Pulmonary artery endothelial cell (primary cell): Measurements from ENCODE around the gene ASB8. TPM values are rescaled to one million over a fixed set of nuclear protein-coding genes. Genes with fewer than 3 reads are reported as not detected.

Experiments
- DNase-seq: peaks from one replicate; pipeline ENCODE4 v3.0.0-alpha.2; 2011; ENCODE audit warnings: low read depth, low spot score
- total RNA-seq: library from RNA; depleted of rRNA; stranded (reverse); fragments of >200 nt; gene quantifications from 2 replicates; pipeline ENCODE4 v1.2.3, GENCODE V29; 2014

The ASB8 gene, protein sequence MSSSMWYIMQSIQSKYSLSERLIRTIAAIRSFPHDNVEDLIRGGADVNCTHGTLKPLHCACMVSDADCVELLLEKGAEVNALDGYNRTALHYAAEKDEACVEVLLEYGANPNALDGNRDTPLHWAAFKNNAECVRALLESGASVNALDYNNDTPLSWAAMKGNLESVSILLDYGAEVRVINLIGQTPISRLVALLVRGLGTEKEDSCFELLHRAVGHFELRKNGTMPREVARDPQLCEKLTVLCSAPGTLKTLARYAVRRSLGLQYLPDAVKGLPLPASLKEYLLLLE
- total RNA-seq, result 13.1 and 19.3 TPM in 2 replicates

DNA sequence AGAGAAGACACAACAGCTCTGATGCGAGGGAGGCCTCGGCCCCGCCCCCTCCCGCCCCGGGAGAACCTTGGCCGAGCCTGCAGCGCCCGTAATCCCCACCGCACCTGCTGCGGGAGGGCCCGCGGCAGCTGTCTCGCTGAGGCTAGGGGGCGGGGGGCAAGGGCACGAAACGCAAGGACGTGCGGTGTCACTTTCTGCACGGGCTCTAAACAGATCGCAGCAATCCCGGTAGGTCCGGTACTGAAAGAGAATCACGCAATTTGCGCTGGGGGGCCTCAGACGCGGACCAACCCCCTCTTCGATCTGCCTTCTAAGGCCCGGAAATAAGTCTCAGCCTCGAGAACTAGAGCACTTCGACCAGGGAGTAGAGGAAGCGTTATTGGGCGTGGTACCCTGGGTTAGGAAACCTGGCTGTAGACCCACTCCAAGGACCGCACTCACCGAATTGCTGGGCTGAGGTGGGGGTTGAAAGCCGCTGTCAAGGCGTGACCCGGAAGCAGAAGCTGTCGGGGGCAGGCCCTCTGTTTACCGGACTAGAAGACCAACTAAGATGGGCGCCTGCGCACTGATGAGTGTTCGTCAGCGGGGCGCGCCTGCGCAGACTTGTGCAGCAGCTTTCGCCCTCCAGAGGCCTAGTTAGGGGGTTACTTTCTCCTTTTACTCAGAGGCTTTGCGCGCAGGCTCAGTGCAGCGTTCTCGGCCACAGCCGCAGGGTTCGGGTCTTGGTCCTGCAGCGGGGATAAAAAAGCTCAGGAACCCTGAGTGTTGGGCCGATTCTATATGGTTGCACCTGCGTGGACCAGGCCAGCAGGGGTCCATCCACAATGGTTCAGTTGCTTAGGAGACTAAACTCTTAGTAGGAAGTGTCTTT lies at the start of gene ASB8:
Gene ASB8, minus strand, starts transcription at position 498 of the 871 bp plus-strand sequence. CDS start 4,019 bp downstream, outside the sequence.
- DNase-seq, result peak; percentile 93

DNA sequence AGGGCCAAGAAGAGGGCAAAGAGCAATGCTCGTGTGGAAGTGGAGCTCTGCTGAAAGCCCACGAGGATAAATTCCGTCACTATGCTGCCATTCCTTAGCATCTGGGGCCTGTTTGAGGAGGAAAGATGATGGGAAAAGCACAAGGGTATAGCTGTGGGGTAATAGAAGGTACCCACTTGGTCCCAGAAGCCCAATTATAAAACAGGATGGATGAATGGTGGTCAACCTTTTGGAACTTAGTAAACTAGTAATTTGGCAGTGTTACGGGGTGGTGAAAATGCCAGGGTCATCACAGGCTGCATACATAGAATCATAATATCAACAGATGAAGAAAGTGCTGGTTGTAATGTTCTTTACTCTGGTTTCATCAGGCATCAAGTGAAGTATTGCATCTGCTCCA lies 45.9 kb upstream of the ASB8 start, which contains the start of gene OR10AD1:
Gene OR10AD1, minus strand, starts transcription at position 101 of the 400 bp plus-strand sequence. Its CDS starts 0 bp downstream, at position 101.
- no peak for DNase-seq

DNA sequence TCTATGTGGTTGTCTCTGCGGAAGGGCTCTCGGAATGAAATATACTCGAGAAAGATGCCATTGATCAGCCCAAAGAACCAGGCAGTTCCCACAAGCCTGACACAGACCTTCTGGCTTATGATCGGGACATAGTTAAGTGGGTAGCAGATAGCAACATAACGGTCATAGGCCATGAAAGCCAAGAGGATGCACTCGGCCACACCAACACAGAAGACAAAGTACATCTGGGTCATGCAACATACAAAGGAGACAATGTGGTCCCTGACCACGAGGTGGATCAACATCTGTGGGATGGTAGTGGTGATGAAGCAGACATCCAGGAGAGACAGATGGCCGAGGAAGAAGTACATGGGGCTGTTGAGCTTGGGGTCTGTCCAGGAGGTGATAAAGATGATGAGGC lies 45.5 kb upstream of the ASB8 start:
- no peak for DNase-seq

DNA sequence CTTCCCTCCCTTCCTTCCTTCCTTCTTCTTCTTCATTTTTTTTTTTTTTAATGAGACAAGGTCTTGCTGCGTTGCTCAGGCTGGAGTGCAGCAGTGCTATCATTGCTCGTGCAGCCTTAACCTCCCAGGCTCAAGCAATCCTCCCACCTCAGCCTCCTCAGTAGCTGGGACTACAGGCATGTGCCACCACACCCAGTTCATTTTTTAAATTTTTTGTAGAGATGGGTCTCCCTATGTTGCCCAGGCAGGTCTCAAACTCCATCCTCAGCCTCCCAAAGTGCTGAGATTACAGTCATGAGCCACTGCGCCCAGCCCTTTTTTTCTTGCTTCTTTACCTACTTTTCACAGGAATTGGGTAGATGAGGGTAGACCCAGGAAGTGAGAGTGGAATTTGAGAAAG lies 44.2 kb upstream of the ASB8 start:
- no peak for DNase-seq

DNA sequence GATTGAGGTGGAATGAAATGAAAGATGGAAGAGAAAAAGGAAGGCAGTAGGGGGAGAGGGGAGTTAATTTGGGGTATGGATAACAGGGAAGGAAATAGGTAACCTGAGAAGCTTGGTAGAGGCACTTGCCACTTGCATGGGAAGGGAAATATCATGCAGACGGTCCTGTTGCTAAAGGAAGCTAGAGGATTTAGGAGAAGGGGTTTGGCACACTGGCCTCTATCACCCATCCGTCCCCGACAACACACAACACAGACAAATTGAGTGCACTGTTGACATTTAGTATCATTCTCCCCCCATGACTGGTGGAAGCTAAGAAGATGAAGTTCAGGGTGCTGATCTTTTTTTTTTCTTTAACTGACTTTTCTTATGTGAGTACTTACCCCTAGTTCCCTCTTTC lies 43.8 kb upstream of the ASB8 start:
- DNase-seq, result no peak

DNA sequence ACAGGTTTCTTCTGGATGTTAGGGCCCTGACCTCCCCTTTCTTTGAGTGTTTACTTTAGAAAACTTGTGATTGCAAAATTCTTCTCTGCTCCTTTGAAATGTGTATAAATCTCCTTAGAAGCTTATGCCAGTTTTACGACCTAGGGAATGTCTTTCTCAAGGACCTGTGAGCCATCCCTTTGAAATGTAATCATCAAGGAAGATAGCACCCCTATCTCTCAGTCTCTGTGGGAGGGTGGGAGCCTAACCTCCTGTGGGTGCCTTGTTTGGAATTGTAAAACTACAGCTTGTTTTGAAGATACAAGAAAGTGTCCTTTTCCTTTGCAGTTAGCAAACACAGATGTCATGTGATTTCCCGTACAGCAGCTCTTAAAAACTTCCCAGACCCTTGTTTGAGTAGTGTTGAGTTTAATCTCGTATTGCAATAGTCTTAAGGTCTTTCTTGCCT lies 42.5 kb upstream of the ASB8 start:
- no peak for DNase-seq

DNA sequence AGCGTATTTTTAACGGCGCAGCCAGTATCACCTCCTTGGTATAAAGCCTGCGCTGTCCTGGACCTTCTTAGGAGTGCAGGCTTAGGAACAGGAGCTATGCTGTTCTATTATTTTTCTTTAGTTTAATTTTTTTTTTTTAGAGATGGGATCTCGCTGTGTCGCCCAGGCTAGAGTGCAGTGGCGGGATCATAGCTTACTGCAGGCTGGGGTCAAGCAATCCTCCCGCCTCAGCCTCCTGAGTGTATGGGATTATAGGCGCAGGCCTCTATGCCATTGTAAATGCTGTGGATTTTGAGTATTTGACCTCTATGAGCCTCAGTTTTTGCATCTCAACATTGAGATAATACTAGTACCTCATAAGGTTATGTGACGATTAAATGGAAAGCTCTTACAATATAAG lies 41.7 kb upstream of the ASB8 start:
- DNase-seq, result no peak

DNA sequence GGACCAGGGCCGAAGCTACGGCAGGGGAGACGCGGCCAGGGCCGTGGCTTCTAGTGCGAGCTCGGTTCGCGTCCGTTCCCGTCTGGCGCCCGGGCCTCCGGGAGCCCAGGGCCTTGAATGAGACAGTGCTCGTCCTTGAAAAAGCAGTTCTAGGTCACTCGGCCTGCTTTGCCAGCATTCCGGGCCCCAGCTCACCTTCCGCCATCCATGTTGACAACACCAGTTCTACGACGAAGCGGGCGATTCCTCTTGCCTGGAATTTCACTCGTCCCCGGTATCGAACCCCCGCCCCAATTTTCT lies 41.3 kb upstream of the ASB8 start:
- DNase-seq, result no peak

DNA sequence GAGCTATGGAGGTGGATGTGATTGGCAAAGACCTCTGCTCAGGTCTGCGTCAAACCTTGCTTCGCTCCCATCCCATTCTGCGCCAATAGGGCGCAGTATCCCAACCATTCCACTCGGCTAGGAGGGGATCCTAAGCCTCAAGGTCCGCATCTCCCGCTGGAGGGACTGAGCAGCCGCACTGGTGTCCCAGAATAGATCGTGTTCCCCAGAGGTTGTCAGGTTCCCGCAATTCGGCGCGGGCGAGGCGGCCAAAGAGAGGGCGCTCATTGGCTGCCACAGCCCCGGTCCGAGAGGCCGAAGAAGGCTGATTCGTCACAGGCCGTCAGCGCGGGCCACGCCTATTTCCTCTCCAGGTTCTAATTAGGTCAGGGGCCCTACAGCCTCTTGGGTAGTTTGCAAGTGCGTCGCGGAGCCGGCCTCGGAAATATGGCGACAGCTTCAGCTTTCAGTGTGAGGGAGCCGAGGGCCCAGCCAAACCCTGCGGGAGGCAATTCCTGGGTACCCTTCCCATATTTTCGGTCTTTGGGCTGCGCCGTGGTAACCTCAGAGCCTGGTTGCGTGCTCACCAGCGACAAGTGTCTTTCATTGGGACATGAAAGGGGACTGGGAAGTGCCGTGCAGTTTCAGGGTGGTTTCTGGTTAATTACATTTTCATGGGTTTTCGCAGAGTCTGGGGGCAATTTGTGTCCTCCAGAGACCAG lies 40.8 kb upstream of the ASB8 start:
- DNase-seq, result peak; percentile 77

DNA sequence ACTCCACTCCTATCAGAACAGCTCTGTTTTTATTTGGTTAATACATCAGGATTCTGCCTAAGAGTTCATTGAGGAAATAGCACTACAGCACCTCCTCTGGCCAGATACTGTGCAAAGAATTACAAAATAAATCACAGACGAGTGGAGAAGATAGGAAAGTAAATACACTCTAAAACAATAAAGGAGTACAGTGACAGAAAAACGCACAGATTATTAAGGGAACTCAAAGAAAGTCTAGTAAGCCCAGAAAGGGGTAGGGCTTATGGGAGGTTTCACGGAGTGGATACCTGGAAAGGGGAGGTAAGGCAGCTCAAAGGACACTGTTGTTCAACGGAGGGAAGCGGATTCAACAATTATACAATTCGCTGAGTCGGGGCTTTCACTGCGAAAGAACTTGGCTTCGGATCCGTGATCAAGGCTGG lies 40.2 kb upstream of the ASB8 start:
- DNase-seq, result no peak

DNA sequence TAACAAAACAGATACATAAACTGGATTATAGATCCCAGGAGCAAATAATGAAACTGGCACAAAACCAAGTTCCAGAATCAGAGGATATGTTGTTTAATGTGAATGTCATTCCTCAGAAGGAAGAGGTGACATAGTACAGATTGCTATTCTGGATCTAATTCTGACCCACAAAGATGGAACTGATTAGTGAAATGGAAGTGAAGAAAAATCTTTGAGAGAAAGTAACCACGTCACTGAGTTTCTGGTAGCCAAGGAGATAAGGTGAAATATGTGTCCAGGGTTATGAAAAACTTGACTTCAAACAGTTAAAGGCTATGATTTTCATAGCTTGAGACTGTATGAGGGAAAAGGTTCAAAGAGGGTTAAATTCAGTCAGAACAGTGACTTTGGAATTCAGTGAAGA lies 37.5 kb upstream of the ASB8 start:
- DNase-seq, result no peak

DNA sequence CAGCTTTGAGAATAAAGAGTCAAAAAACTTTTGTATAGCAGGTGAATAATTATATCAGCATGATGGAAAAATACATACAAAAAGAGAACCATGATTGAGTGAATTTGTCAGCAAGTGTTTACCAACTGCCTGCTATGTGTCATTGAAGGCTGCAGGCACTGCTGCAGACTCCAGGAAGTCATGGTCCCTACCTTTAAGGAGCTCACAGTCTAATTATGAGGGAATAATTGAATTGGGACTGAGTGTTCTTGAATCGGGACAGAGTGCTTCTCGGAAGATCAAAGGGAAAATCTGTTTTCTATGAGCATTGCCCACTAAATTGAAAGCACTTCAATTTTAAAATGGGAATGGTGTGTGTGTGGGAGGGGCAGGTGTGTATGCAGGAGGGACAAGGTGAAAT lies 36.3 kb upstream of the ASB8 start:
- no peak for DNase-seq

DNA sequence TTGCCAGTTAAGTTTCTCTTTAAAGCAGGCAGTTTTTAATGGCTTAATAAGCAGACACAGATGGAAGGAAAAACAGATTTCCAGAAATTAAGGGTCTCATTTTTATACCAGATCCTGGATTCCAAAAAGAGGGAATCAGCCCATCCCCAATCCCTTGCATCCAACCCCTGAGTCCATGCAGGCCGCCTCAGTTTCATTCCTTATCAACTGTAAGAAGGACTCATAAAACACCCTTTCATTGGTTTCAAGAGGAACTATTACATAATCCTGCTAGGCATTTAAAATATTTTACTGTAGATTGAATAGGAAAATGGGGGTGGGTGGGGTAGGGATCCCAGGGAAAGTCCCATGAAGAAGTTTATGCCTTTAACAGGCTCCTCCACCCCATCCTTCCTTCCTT lies 35.5 kb upstream of the ASB8 start:
- DNase-seq, result no peak

DNA sequence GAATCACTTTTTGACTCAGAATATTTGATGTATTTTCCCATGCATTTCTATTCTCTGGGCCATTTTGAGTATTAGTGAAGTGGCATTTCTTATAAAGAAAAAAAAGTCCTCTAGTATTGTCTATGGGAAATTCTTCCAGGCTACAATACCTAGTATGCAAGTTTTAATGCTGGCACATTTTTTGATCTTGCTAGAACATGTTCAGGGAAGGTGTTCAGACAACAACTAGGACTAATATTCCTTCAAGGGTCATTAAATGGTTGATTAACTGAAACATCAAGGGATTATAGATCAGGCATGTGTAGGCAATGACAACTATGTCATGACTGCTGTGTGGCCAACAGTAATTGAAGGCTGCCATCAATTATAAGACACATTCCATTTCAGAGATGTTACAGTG lies 33.8 kb upstream of the ASB8 start:
- no peak for DNase-seq

DNA sequence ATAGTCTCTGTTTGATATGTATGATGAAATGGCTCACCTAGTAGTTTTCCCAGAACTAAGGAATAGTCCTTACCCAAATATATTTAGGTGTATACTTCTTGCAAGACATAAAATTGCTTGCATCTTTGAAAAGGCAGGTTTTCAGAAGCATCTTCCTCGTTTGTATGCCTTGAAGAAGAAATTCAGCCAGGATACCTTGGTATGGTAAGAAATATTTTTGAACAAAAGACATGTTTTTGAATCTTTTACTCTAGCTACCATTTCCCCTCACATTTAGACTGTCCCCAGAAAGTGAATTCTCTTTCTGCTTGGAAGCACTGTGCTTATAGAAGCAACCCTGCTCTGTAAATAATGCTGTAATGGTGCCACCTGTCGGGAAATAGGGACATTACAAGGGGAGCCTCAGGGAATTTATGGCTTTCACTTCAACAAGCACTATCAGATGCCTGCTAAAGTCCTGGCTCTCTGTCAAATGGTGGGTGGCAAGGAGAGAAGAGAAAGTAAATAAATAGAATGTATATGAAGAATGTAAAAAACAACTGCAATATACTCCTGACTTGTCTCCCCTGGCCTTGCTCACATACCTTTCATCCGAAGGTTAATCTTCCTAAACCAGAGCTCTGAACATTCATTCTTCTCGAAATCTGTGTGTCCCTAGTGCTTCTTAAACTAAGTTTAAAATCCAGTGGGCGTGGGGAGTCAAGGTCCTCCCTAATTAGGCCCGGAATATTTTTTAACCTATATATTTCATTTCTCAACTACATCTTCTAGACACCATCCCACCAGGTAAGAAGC lies 32.2 kb upstream of the ASB8 start:
- peak; percentile 30 for DNase-seq

DNA sequence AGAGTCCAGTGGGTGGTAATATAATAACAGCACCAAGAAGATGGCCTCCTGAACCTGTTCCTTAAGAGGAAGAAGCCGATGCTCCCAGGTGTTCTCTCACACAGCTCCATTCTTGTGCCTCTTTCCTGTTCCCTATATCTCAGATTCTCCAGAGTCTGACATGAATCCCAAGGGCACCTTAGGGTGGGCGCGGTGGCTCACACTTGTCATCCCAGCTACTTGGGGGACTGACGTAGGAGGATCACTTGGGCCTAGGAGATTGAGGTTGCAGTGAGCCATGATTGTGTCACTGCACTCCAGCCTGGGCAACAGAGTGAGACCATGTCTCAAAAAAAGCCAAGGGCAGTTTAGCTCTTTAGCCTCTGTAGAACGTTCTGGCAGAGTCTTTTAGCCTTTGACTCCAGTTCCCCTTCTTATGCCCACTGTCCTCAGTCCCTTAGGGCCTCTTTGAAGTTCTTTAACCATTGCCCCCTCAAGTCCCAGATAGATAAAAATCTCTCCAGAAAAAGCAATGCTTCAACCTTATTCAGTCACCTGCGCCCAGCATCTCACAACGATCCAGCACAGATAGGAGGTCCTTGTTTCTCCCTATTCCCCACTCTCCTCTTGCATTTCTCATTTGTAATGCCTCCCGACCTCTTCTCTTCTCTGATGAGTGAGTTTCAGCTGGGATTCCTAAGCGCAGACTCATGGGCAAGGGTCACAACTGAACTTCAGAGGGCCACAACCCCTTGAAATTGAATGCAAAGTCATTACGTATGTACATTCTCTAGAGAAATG lies 30.8 kb upstream of the ASB8 start:
- DNase-seq, result no peak

DNA sequence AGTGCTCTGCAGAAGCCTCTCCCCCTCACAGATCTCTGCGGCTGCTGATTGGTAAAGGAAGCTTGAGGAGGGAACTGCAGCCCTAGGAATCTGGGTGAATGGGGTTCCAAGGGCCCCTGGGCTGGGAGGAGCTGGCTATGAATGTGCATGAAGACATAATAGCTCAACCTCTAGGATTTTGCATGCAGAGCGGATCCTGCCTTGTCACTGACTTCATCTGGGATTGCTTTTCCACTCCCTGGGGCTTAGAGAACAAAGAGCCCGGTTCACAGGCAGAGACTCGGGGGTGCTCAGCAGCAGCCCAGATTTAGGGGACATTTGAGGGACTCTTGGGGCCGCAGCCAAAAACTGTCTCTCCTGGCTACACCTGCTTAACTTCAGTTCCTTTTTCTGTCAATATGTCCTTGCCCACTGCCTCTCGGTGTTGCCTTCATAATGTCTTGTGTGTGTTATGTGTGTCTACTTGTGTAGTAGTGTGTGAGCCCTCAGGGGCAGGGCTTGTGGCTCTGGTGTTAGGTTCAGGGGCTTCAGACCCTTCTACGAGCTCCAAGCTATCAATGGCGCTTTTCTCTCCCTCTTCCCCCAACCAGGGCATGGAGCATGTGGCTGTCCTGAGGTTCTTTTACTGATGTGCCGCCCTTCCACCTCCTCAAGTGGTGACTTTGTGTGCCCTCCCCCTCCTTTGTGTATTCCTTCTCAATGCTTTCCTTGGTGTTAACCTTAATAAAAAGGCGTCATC lies 28.0 kb upstream of the ASB8 start:
- no peak for DNase-seq

DNA sequence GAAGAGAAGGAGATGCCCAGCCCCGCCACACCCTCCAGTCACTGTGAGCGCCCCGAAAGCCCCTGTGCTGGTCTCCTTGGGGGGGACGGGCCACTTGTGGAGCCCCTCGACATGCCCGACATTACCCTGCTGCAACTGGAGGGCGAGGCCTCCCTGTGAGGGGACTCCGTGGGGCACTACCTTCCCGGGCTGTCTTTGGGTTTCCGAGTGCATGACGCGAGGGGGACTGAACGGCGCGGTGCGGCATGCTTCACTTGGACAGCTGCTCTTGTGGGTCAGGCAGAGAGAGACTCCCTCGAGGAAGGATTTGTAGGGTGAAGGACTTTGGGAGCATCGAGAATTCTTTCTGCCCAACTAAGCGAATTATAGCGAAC lies 27.2 kb upstream of the ASB8 start:
- no peak for DNase-seq

DNA sequence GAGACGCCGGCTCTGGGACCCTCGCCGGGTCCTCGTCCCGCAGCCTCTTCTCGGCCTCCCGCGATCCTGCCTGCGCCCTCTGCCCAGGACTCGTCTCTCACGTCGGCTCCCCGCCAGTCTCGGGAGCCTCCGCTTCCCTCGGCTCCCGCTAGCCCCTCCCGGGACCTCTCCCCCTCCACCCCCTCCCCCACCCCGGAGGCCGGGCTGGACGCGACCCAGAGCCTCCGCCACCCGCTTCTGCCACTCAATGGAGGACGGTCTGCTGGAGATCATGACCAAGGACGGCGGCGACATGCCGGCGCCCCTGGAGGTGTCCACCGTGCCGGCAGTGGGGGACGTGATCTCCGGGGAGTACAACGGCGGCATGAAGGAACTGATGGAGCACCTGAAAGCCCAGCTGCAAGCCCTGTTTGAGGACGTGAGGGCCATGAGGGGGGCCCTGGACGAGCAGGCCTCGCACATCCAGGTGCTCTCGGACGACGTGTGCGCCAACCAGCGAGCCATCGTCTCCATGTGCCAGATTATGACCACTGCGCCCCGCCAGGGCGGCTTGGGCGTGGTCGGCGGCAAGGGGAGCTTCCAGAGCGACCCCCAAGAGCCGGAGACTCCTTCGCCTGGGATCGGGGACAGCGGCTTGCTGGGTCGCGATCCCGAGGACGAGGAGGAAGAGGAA lies 26.7 kb upstream of the ASB8 start:
- no peak for DNase-seq
